Activated CD8-positive, alpha-beta memory T cell treated with anti-CD3 and anti-CD28 coated beads, Interleukin-2, amount 50 U/mL, for 4 hours (primary cell): ENCODE data around the gene KRTAP5-3.

Experiments
- DNase-seq: peaks from one replicate; pipeline ENCODE4 v3.0.0-alpha.2; 2020

The KRTAP5-3 gene

GRCh38 chr11:1642288-1643145 lies 34.3 kb upstream of the KRTAP5-3 start:
- DNase-seq: no peak

GRCh38 chr11:1641096-1641495 lies 32.8 kb upstream of the KRTAP5-3 start:
- DNase-seq: no peak

GRCh38 chr11:1640076-1640946 lies 32.0 kb upstream of the KRTAP5-3 start:
- peak; percentile 31 for DNase-seq

- no peak for DNase-seq
Observed at GRCh38 chr11:1639666-1640065, 31.4 kb upstream of the KRTAP5-3 start.

GRCh38 chr11:1639102-1639620 lies 30.9 kb upstream of the KRTAP5-3 start:
- no peak for DNase-seq

- no peak for DNase-seq
Observed at GRCh38 chr11:1638344-1638743, 30.1 kb upstream of the KRTAP5-3 start.

GRCh38 chr11:1637628-1638027 lies 29.4 kb upstream of the KRTAP5-3 start:
- DNase-seq: no peak

- no peak for DNase-seq
Observed at GRCh38 chr11:1636291-1636950, 28.2 kb upstream of the KRTAP5-3 start.

- DNase-seq: no peak
Observed at GRCh38 chr11:1633864-1634263, 25.6 kb upstream of the KRTAP5-3 start.

GRCh38 chr11:1632053-1632714 lies 23.9 kb upstream of the KRTAP5-3 start:
- no peak for DNase-seq

- no peak for DNase-seq
Observed at GRCh38 chr11:1631066-1631568, 22.9 kb upstream of the KRTAP5-3 start.

GRCh38 chr11:1630271-1630670 lies 22.0 kb upstream of the KRTAP5-3 start:
- no peak for DNase-seq

- no peak for DNase-seq
Observed at GRCh38 chr11:1629326-1630185, 21.3 kb upstream of the KRTAP5-3 start, which contains the start of gene KRTAP5-5. TSS of gene KRTAP5-5 (plus strand) at chr11:1629775. CDS start at chr11:1629841, 66 bp downstream.

GRCh38 chr11:1628506-1629325 lies 20.5 kb upstream of the KRTAP5-3 start:
- DNase-seq: peak; percentile 64

- DNase-seq: no peak
Observed at GRCh38 chr11:1625541-1625940, 17.3 kb upstream of the KRTAP5-3 start.

GRCh38 chr11:1624621-1625020 lies 16.4 kb upstream of the KRTAP5-3 start:
- no peak for DNase-seq

GRCh38 chr11:1623716-1624115 lies 15.5 kb upstream of the KRTAP5-3 start:
- DNase-seq: no peak

GRCh38 chr11:1622086-1622485 lies 13.8 kb upstream of the KRTAP5-3 start, which contains the start of gene KRTAP5-4:
TSS of gene KRTAP5-4 (minus strand) at chr11:1622138. CDS start at chr11:1622093, 45 bp downstream.
- DNase-seq: no peak

- no peak for DNase-seq
Observed at GRCh38 chr11:1619449-1619848, 11.2 kb upstream of the KRTAP5-3 start.

- DNase-seq: no peak
Observed at GRCh38 chr11:1618231-1618630, 10.0 kb upstream of the KRTAP5-3 start.
